GF-D8 (cell line): Measurements from ENCODE around the gene MBNL2.

Experiments
- DNase-seq: peaks from one replicate; lab custom pipeline; 2025; lab: John Stamatoyannopoulos, UW

MBNL2 gene

GRCh38 chr13:97234236-97234635 lies 12.1 kb downstream of the MBNL2 start:
- no peak for DNase-seq

- no peak for DNase-seq
Measured at GRCh38 chr13:97234742-97235141, 12.6 kb downstream of the MBNL2 start.

GRCh38 chr13:97235549-97236231 lies 13.6 kb downstream of the MBNL2 start:
- no peak for DNase-seq

- DNase-seq = no peak
Measured at GRCh38 chr13:97237388-97237787, 15.3 kb downstream of the MBNL2 start.

GRCh38 chr13:97238432-97238831 lies 16.3 kb downstream of the MBNL2 start:
- DNase-seq = no peak

- DNase-seq = no peak
Measured at GRCh38 chr13:97238883-97239282, 16.8 kb downstream of the MBNL2 start.

GRCh38 chr13:97239306-97239705 lies 17.2 kb downstream of the MBNL2 start:
- no peak for DNase-seq

- DNase-seq = no peak
Measured at GRCh38 chr13:97239943-97240787, 18.0 kb downstream of the MBNL2 start.

- DNase-seq = no peak
Measured at GRCh38 chr13:97240788-97241734, 18.9 kb downstream of the MBNL2 start.

- DNase-seq = no peak
Measured at GRCh38 chr13:97241761-97242160, 19.6 kb downstream of the MBNL2 start.

- DNase-seq = no peak
Measured at GRCh38 chr13:97242755-97243497, 20.8 kb downstream of the MBNL2 start.

- no peak for DNase-seq
Measured at GRCh38 chr13:97243915-97244781, 22.0 kb downstream of the MBNL2 start.

GRCh38 chr13:97245011-97245410 lies 22.9 kb downstream of the MBNL2 start:
- no peak for DNase-seq

GRCh38 chr13:97246596-97247158 lies 24.5 kb downstream of the MBNL2 start:
- no peak for DNase-seq

GRCh38 chr13:97248243-97248642 lies 26.1 kb downstream of the MBNL2 start:
- DNase-seq = no peak

- DNase-seq = no peak
Measured at GRCh38 chr13:97249093-97249795, 27.1 kb downstream of the MBNL2 start.

GRCh38 chr13:97249796-97250495 lies 27.8 kb downstream of the MBNL2 start:
- DNase-seq = no peak

GRCh38 chr13:97250560-97250959 lies 28.4 kb downstream of the MBNL2 start:
- DNase-seq = no peak

- DNase-seq = no peak
Measured at GRCh38 chr13:97252735-97253134, 30.6 kb downstream of the MBNL2 start.
